GM18873 (cell line): ENCODE measurements around the gene STEEP1.
A peak's percentile ranks its signal among the peaks of the same experiment; 100 is the strongest.

Experiments used
- ATAC-seq: cut with Tn5 transposase; IDR thresholded peaks from one replicate; pipeline ENCODE4 v1.9.1; 2021; ENCODE audit warnings: mild to moderate bottlenecking, moderate library complexity, moderate number of reproducible peaks; ENCODE audit not compliant: unreplicated experiment, low FRiP score

STEEP1 gene

DNA sequence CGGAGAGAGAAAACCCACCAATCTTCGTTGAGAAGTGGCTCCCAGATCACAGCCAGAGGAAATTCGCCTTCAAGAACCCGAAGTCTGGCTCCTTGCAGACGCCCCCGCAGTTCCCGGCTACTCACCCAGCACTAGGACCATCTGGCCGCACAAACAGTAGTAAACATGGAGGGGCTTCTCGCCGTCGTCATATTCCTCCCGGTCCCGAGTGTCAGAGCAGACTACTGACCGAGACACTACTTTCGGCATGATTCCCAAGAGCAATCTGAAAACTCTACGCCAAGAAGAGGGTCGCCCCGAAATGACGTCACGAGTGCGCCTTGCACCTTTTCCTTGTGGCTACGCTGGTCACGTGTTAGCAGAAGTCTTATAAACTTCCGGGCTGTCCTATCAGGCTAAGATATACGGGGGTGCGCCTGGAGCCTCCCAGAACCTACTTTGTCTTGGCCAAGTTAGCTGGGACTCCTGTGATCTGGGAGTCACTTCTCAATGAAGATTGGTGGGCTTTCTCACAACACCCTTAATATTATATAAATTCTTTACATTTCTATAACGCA is at the start of gene STEEP1:
STEEP1 (minus strand) TSS at position 303 of the 557 bp plus-strand sequence; CDS start at position 249, 54 bp downstream.
- peak; percentile 77 for ATAC-seq

DNA sequence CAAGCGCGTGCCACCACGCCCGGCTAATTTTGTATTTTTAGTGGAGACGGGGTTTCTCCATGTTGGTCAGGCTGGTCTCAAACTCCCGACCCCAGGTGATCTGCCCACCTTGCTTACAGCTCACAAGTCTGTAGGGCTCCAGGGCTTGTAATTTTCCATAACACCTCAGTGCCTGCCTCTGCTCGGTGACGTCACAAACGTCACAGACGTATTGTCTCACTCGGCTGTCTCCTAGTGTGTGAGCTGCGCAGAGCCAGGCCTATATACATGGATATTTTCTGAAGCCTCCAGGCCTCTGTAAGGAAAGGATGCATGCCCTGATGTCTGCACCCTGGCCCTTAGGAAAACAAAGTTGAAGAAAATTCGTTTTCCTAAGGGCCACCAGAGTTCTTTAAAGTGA is 49.6 kb upstream of the STEEP1 start:
- no peak for ATAC-seq

DNA sequence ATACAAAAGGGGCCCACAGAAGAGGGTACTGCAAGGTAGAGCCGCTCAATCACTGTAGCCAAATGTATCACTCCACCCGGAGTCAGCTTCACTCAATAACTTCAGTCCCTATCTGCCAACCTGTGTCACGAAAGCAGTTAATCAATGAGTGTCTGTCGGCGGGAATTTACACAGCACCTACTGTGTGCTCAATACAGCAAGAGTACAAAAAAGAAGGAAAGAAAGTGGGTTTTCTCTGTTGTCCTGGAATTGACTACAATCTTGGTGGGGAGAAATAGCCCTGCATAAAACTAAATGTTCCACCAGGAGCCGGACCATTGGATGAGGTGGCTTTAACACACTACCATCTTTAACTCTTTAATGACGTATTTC is 41.8 kb upstream of the STEEP1 start:
- ATAC-seq = no peak

DNA sequence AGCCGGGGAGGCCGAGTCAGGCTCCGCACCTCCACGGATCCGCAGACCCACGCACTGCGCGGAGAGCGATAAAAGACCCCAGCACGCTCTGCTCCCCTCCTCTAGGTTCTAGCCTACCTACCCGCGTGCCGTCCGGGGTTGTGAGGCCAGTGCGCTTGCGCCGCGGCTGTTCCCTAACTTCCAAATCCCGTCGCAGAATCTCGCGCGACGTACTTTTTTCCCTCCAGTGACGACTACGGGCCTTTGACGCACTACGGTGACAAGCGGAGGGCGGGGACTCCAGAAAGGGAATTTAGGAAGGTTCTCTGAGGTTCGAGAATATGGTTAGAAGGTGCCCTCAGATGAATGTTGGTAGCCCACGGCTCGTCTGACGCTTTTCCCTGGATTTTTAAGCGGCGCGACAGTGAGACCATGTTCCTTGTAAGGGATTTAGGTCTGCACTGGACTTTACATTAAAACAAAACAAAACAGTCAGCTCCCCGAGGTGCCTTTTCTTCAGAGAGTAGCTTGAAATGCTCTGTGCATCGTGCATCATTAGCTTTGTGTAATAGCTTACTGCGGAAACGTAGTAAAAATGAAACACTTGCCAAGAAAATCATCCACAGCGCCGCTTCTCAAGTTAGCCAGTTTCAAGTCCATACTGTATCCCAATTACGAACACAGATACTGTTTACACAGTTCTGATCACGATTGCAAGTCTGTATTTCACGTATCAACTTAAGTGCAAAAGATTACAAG is 41.2 kb upstream of the STEEP1 start, which contains the start of gene NKRF:
NKRF (minus strand) TSS at position 145 of the 738 bp plus-strand sequence.
- ATAC-seq = peak; percentile 76

DNA sequence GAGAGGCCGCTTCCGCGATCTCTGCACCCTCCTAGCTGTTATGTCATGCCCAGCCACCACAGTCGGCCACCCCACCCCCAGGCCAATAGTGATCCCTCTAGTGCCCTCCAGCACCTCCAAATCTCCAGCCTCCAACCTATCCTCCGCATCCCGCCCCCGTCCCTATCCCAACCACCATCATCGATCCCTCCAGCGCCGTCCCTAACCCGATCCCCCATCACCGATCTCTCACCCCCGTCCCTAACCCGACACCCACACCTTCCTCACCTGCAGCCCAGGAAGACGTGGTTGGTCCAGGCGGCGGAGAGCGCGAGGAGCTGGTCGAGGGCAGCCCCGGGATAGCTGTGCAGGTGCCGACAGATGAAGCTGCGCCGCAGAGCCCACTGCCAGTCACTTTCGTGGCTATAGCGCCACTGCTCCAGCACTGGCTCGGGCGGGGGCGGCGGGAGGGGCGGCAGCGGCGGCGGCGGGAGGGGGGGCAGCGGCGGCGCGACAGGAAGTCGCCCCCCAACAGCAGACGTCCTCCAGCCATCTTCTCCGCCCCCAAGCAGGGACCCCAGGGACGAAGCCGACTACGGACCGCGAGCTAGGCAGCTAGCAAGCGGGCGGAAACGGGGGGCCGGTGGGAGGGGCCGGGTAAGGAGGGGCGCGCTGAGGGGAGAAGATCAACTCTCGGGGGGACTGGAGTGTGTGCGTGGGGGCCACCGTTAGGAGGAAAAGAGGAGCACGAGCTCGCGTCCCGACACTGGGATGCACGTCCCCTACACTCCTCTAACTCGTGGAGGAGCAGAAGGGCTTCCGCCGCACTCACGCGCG is 40.5 kb upstream of the STEEP1 start:
- ATAC-seq = no peak

DNA sequence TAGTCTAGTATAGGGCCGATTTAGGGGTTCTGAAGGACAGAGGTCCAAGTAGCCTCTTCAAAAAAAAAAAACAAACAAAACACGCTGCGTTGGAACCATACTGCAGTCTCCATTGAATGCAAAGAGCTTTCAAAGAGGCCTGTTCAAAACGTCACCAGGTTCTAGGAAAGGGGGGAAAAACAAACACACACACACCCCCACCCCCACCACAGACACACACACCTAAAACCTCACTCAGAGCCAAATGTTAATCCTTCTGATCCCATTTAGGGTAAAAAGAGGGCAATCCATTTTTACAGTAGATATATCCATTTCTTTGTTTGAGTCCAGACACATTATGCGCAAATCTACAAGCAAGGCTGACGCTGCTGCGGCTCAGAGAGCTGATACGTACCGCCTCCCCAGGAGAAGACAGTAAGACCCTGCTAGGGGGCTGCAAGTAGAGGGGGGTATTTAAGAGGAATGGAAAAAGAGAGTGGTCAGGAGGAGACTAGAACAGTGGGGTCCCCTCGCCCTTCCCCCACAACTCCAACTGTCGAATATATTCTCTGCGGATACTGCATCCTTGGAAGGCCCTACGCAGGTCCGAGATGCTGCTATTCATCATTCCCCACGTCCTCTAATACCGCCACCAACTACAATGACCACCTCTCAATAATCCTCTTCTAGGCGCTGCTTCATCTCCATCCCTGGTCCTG is 39.7 kb upstream of the STEEP1 start:
- ATAC-seq = no peak

DNA sequence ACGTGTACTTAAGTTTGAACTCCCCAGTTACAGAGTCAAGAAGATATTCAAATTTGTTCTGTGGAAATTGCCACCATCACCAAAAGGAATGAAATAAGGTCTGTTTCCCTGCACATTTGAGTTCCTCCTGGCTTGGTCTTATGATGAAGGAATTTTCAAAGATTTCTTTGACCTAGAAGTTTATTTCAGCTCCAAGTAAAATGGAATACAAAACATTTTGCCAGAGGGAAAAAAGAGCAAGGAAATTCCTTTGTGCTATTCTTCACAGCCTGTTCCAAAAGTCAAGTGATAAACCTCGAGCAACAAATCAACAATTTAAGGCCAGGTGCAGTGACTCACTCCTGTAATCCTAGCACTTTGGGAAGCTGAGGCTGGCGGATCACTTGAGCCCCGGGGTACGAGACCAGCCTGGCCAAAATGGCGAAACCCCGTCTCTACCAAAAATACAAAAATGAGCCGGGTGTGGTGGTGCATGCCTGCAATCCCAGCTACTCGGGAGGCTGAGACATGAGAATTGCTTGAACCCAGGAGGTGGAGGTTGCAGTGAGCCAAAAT is 37.6 kb upstream of the STEEP1 start:
- no peak for ATAC-seq

DNA sequence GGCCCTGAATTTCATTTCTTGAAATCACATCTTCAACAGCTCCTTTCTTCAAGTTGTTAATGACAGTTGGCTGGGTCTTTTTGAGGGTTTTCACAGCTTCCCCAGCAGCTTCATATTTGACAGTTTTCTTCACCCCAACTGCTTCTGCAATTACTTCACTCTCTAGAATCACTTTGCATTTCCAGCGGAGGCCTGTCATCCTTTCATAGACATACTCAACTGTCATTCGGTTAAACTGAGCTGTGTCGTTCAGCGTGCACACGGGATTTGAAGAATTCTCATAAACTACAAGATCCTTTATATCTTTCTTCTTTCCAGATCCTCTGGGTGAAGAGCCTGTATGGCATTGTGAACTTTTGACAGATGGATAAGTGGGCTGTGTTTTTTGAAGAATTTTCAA is 24.6 kb upstream of the STEEP1 start:
- ATAC-seq = no peak

DNA sequence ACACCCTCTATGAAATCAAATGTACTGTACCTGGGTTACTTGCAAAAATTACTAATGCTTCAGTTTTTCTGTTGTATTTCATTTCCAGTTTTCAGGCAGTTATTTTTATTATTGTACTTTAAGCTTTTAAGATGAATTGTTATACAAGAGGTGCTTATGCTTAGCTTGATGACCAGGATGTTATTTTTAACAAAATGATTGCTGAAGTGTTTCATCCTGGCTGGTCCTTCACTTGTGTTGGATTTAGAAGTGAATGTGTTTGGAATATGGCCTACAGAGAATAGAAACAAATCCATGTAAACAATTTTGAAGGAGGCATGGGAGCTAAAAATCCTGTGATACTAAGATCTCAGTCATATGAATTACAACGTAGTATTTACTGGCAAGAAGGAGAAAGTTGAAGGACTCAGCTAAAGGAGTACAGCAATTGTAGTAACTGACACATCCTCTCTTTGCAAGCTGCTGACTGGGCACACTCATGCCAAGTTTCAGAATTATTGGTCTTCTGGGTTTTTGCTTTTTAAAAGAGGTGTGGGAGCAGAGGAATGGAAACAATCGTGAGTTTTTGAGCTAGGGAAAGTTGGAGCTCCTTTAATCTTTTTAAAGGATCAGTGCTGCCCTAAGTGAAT is 18.3 kb upstream of the STEEP1 start:
- ATAC-seq = no peak

DNA sequence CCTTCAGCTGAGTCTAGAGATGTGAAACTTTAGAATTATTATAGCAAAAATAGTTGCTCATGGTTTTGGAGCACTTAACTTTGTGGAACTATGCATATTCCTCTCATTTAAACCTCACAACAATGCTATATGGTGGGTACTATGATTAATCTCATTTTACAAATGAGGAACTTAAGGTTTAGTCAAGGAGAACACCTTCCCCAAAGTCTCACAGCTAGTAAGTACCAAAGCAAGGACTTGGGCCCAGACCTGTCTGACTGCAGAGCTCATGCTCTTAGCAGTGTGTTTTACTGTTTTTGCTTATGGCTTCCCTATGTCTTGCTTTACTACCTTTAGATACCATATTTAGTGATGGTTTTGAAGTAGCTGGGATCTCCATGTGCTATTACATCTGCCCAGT is 14.2 kb upstream of the STEEP1 start:
- no peak for ATAC-seq

DNA sequence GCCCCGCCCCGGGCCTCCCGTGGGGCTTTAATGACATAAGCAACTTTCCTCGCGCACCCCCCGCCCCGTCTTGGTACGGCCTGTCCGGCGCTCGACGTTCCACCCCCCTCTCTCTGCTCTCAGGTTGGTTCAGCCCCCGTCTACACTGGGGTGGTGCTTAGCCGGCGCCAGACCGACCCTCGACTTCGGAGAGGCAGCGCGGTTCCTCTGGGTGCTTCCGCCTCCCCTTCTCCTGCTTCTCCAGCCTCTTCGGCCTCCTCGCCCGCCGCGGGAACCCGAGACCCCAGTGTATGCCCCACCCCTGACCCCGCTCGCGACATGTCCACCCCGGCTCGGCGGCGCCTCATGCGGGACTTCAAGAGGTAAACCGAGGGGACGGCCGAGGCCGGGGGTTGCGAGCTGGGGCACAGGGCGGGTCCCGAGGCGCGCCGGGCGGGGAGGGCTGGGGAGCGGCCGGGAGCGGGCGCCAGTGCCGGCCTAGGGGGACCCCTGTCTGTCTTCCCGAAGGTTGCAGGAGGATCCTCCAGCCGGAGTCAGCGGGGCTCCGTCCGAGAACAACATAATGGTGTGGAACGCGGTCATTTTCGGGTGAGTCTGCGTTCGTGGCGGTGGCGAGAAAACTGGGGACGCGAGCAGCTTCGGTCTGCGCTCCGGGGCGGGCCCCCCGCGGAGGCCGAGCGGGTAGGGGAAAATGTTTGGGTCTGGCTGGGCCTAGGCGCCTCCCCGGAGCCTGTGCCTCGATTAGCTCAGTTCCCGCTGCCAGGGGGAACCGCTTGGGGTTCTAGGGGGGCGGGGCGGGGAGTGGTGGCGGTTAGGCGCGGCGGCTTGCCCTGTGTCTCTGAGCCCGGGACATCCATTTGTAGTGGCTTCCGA is 9.4 kb upstream of the STEEP1 start, which contains the start of gene UBE2A:
UBE2A (plus strand) TSS at position 170 of the 873 bp plus-strand sequence; CDS start at position 319, 149 bp downstream.
- ATAC-seq = peak; percentile 71

DNA sequence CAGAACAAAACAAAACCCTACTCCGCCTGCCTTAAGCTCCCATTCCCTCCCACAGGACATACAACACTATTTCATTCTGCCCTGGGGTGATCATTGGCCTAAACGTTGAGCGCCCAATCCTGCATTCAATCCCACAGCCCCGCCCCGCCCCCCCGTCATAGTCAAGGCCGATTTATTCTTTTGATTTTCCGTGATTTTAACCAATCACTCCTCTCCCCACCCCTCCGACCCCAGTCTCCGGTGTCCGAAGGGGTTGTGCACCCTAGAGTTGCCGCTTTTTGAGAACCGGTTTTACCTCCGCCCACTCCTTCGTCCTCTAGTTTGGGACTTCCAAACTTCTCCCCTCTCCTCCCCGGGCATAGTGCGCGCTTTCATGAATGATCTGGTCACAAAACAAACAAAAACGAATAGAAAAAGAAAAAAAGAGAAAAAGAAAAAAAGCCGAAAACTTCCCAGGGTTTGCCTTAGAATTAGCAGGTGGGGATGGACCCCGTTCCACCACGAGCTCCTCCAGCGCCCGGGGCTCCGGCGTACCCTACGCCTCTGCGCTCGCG is 8.7 kb upstream of the STEEP1 start:
- ATAC-seq = peak; percentile 5

DNA sequence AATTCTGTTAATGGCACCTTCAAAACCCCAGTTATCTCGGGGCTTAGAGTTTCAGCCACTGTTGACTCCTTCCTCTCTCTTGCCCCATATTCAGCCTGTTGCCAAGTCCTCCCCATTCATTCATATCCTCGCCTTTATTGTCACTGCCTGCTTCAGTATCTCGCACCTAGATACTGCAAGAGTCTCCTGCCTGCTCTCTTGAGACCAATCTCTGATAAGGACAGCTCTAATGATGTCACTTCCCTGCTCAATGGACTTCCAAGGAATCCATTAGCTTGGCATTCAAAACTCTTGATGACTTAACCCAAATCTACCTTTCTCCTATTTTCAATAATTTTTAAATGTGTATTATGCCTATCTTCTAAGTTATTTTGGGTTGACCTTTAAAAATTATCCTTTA is 8.0 kb upstream of the STEEP1 start:
- ATAC-seq = no peak

DNA sequence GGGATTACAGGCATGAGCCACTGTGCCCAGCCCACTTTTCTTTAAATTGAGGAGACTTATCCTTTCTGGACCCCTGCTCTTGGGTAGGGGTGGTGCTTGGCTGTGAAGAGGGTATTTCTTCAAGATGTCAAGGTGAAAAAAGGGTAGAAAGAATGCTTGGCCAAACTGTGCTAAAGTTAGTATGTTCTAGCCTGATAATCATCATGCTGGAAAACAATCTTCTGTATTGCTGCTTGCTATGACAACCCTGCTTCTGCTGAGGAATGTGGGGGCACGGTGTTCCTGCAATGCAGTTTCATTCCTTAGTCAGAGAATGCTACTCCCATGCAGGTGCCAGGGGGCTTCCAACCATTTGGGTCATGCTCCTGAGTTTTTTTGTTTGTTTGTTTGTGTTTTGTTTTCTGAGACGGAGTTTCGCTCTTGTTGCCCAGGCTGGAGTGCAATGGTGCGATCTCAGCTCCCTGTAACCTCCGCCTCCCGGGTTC is 5.2 kb upstream of the STEEP1 start:
- no peak for ATAC-seq

DNA sequence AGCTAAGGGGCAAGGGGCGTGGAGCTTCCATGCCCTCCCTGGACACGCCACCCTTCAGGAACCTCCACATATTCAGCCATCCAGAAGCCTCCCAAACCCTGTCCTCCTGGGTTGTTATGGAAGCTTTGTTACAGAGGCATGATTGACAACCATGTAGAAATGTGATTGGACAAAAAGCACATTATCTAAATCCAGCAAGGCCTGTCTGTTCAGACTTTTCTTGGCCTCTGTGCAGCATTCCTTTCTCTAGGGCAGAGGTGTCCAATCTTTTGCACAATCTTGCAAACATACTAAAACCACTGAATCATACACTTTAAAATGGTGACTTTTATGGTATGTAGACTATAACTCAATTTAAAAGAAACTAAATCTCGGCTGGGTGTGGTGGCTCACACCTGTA is 12.7 kb downstream of the STEEP1 start:
- no peak for ATAC-seq

DNA sequence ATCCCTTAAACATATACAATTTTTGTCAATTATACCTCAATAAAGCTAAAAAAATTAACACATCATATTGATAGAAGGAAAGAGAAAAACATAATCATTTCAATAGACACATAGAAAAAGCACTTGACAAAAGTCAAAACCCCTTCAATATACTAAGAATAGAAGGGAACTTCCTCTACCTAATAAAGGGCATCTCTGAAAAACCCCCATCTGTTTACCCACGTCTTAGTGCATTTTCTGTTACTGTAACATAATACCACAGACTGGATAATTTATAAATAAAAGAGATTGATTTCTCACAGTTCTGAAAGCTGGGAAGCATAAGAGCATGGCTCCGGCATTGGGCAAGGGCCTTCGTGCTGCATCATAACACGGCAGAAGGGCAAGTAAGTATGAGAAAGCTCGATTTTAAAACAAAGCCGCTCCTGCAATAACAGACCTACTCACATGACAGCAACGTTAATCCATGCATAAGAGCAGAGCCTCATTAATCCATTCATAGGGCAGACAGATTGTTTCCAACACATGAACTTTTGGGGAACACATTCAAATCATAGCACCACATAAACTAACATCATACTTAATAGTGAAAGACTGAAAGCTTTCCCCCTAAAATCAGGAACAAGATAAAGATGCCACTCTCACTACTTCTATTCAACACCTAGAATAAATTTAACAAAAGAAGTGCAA is 15.7 kb downstream of the STEEP1 start:
- ATAC-seq = no peak

DNA sequence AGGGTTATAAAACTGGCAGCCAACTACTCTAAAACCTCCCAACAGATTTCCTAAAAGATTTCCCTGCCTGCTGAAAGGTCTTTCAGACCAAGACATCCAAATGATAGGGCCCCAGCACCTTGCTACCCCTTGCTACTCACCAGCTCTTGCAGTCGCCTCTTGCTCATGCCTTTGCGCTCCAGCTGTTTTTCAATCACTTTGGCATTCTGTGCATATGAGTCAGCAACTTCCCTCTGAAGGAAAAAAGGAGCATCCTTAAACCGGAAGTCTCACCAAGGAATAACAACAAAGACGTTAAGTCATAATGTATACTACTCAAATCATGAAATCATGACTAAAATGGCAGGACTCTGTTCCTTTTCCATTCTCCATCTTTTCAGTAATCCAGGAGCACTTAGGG is 24.0 kb downstream of the STEEP1 start:
- no peak for ATAC-seq

DNA sequence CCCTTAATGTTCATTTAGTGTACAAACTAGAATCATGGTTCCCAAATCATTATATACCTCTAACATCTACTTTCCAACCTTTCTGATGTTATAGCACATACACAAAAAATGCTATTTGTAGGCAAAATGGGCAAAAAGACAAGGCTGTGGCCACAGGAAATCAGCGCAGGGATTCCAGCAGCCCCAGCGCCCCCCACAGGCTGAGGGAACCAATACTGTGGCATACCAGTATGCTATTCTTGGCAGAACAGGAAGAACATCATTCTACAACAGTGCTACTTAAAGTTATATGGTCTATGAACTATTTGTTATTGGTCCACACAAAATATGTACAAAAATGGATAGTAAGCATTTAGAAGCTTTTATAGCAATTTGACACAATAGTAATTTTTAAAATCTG is 25.3 kb downstream of the STEEP1 start:
- ATAC-seq = no peak
